Ovary (tissue), 9 donors: ENCODE measurements around the gene MICAL2. TPM values are rescaled to one million over a fixed set of nuclear protein-coding genes. Genes with fewer than 3 reads are reported as not detected.

ENCODE experiments used
- DNase-seq, 5 donors: peaks; one replicate each; pipeline ENCODE4 v3.0.0-alpha.2; 2019 to 2020
- H3K27ac ChIP-seq, 2 donors: fragments of 200-600 bp; one replicate each; pipeline versions ENCODE4 v1.5.1 to v1.8.0; 2019 to 2022
- H3K27me3 ChIP-seq: fragments of 200-600 bp; one replicate; pipeline ENCODE4 v1.8.0; 2022
- H3K36me3 ChIP-seq: fragments of 200-600 bp; sonication (generic); one replicate; pipeline ENCODE4 v1.5.1; 2019
- H3K4me1 ChIP-seq: one replicate; pipeline ENCODE4 v1.8.1; 2013; ENCODE audit warnings: mild to moderate bottlenecking, moderate library complexity; ENCODE audit not compliant: insufficient read depth
- H3K4me3 ChIP-seq: fragments of 200-600 bp; sonication (generic); one replicate; pipeline ENCODE4 v1.5.1; 2017
- H3K9me3 ChIP-seq, 2 donors: fragments of 200-600 bp in 1 of 2; sonication (generic) in 1 of 2; one replicate each; pipeline versions ENCODE4 v1.5.1 to v1.8.1; 2013 to 2019; ENCODE audit warnings: mild to moderate bottlenecking in 1 of 2, moderate library complexity in 1 of 2
- CTCF ChIP-seq, 3 donors: fragments of 450-650 bp in 2 of 3; fragments of 200-600 bp in 1 of 3; IDR thresholded peaks; one replicate each; pipeline versions ENCODE4 v1.5.1 to v1.8.0; 2016 to 2022; ENCODE audit warnings: antibody characterized with exemption in 3 of 3, mild to moderate bottlenecking in 1 of 3
- EP300 ChIP-seq: sonication (generic); formaldehyde crosslinking; IDR thresholded peaks from one replicate; pipeline ENCODE4 v1.6.1; 2017; ENCODE audit warnings: antibody characterized with exemption
- POLR2A ChIP-seq: fragments of 450-650 bp; IDR thresholded peaks from one replicate; pipeline ENCODE4 v1.6.1; 2017; ENCODE audit warnings: antibody characterized with exemption, mild to moderate bottlenecking, moderate library complexity
- WGBS, 3 donors: extraction: QIAGEN DNeasy Blood & Tissue Kit in 1 of 3; methylation state at CpG; one replicate each; pipeline versions ENCODE4 v1.1.5 to v1.1.7; 2013 to 2017; 5-methylcytosine and 5-hydroxymethylcytosine counted together
- intact Hi-C, 4 donors: fragments of 100-400 bp; cut with DNase I; formaldehyde crosslinking; loops; one replicate each; pipeline versions ENCODE4 v1.11.0 to v1.15.1; 2022 to 2023
- polyA plus RNA-seq, 2 donors: library from polyadenylated mRNA; stranded (reverse); fragments of 200-250 nt in 1 of 2; fragments of 350-450 nt in 1 of 2; fragmentation: Illumina TruSeq in 1 of 2; extraction: RNeasy Lipid Tissue Mini Kit (QIAGEN cat#74804) in 1 of 2; gene quantifications; one replicate each; pipeline ENCODE4 v1.2.3, GENCODE V29; 2013 to 2014
- total RNA-seq, 7 donors: library from RNA; depleted of rRNA in 2 of 7; stranded (reverse); fragments of >200 nt in 2 of 7; fragmentation: NEBNext Ultra II Directional in 3 of 7; extraction: Animal tissue kit (Norgen Biotek cat#: 25700) in 3 of 7; gene quantifications; one replicate each; pipeline versions ENCODE4 v1.1.0 to v1.2.4, GENCODE V29; 2016 to 2023
- donor health status: DM: no; HTN: no; CAD: no; lungs with moderate emphysema.
- donor health status: DM: no; HTN: no; CAD: no.
- donor health status: Bipolar disorder and iron deficiency.
- donor health status: DM: yes; HTN: yes; CAD: no.
- donor health status: DM: no; HTN: no; CAD: no.
- donor health status: DM: yes; HTN: yes; CAD: no.

MICAL2 gene
- total and polyA plus RNA-seq, 9 donors: 10.7 to 73.6 (median 32.5) TPM

DNA sequence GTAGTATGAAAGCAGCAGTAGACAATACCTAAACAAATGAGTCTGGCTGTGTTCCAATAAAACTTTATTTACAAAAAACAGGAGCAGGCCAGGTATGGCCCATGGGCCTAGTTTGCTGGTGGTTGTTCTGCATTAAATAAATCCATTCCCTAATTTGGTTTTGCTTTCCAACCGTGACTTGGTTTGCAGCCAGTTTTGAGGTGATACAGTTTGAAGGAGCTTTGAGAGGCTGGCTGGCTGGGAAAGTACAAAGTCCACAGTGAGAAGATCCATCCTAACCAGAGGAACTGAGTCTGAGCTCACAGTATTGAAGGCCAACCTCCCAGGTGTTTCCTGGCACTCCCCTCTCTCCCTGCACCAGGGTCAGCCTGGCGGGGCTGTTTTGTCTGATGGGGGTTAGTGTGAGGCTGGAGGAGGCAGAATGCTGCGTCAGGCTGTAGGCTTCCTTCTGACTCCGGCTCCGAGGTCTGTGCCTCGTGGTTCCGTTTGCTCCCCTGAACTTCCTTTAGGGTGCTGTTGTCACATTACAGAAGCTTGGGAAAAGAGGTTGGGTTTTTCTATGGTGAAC is 129.5 kb downstream of the MICAL2 start:
- WGBS, 3 donors: 81 to 85% (median 85%) methylated on average over 7 of the region's 7 CpGs
- Histone ChIP-seq H3K36me3 (no peaks in the 10 kb centered on the region), H3K27me3 (no peaks in the 10 kb centered on the region), H3K9me3 (no peaks in the 10 kb centered on the region), H3K4me3 (no peak overlapping the region), H3K27ac (no peak overlapping the region), H3K4me1 (peaks cover 7% of the 10 kb centered on the region)
- TF ChIP-seq EP300 (no peak), CTCF (IDR thresholded peaks at IDR 0.05) (no peak), POLR2A (no peak)
- intact Hi-C loops: loop anchor here (5.0 to 10.0 kb wide), 3 partner anchors 125 to 193 kb away; partner anchors contain the start of gene MICAL2 (in 1 of the 4)
- no peak for DNase-seq

GRCh38 chr11:12240677-12241076 is 130.3 kb downstream of the MICAL2 start:
- Histone ChIP-seq H3K36me3 (no peaks in the 10 kb centered on the region), H3K4me3 (no peak overlapping the region), H3K27me3 (no peaks in the 10 kb centered on the region), H3K27ac (no peak overlapping the region), H3K4me1 (peaks cover 5% of the 10 kb centered on the region), H3K9me3 (no peaks in the 10 kb centered on the region)
- 92 to 97% (median 94%) methylated on average over 7 of the region's 7 CpGs for WGBS, 3 donors
- no peak for DNase-seq
- intact Hi-C loops: loop anchor here in 1 of 4 donors (10.0 kb wide), 1 partner anchor 186 kb away; no protein-coding TSS in a partner anchor
- TF ChIP-seq POLR2A (no peak), CTCF (IDR thresholded peaks at IDR 0.05) (no peak), EP300 (no peak)

GRCh38 chr11:12241401-12241800 is 131.0 kb downstream of the MICAL2 start:
- TF ChIP-seq POLR2A: no peak
- TF ChIP-seq CTCF (IDR thresholded peaks at IDR 0.05): no peak
- TF ChIP-seq EP300: no peak
- intact Hi-C loops: loop anchor here in 1 of 4 donors (10.0 kb wide), 1 partner anchor 187 kb away; no protein-coding TSS in a partner anchor
- Histone ChIP-seq H3K4me1 (no peaks in the 10 kb centered on the region), H3K27me3 (no peaks in the 10 kb centered on the region), H3K4me3 (no peak overlapping the region), H3K9me3 (no peaks in the 10 kb centered on the region), H3K36me3 (no peaks in the 10 kb centered on the region), H3K27ac (no peak overlapping the region)
- WGBS, 3 donors: 94 to 97% (median 95%) methylated on average over 7 of the region's 7 CpGs
- no peak for DNase-seq

DNA sequence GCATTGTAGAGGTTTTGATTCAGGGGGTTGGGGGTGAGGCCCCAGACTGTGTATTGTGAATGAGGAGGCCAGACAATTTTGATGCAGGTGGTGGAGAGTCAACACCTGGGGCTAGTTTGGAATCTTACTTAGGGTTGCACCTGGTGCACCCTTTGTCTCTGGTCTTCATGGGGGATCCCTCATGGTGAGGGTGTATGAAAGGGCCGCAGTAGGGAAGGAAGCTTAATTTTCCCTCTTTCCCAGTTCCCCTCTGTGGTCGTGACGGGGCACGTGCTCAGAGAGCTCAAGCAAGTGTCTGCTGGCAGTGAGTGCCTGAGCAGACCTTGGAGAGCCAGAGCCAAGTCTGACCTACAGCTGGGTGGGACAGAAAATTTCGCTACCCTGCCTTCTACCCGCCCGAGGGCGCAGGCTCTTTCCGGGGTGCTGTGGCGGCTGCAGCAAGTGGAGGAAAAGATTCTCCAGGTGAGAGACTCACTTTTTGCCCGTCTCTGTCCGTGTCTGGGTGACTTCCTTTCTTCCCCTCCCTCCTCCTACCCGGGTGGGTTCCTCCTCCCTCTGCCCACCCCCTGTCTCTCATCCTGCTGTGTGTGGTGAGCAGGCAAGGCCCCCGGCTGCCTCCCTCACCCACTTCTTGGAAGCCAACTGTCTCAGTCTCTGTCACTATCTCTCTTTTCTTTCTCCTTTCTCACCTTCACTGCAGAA is 131.7 kb downstream of the MICAL2 start:
- H3K36me3 ChIP-seq: no peaks in the 10 kb centered on the region

More for the DNA sequence above, 131.7 kb downstream of the MICAL2 start:
- Histone ChIP-seq H3K27ac (no peak overlapping the region), H3K27me3 (no peaks in the 10 kb centered on the region), H3K4me1 (no peaks in the 10 kb centered on the region), H3K4me3 (no peak overlapping the region), H3K9me3 (no peaks in the 10 kb centered on the region)
- DNase-seq: no peak
- WGBS, 3 donors: 75 to 84% (median 79%) methylated on average over 14 of the region's 14 CpGs
- intact Hi-C loops: loop anchor here in 1 of 4 donors (10.0 kb wide), 1 partner anchor 187 kb away; no protein-coding TSS in a partner anchor
- TF ChIP-seq EP300: no peak
- no peak for TF ChIP-seq POLR2A
- TF ChIP-seq CTCF (IDR thresholded peaks at IDR 0.05): no peak
